Parathyroid adenoma (tissue), 2 donors: ENCODE measurements around the gene MSI2.

Experiments
- H2AFZ ChIP-seq: fragments of 300-600 bp; sonication (generic); one replicate; pipeline ENCODE4 v1.7.0; 2017; ENCODE audit warnings: antibody characterized with exemption, mild to moderate bottlenecking
- H3K27ac ChIP-seq: fragments of 300-600 bp; sonication (generic); one replicate; pipeline ENCODE4 v1.7.0; 2017
- H3K27me3 ChIP-seq: fragments of 300-600 bp; sonication (generic); one replicate; pipeline ENCODE4 v1.7.0; 2017; ENCODE audit warnings: low read length; ENCODE audit not compliant: control insufficient read depth, insufficient read depth
- H3K36me3 ChIP-seq: fragments of 300-600 bp; sonication (generic); one replicate; pipeline ENCODE4 v1.7.0; 2017; ENCODE audit warnings: low read length; ENCODE audit not compliant: control insufficient read depth, insufficient read depth
- H3K4me1 ChIP-seq: fragments of 300-600 bp; sonication (generic); one replicate; pipeline ENCODE4 v1.7.0; 2017; ENCODE audit warnings: control low read depth
- H3K4me2 ChIP-seq: fragments of 300-600 bp; sonication (generic); one replicate; pipeline ENCODE4 v1.7.0; 2017; ENCODE audit warnings: low read length
- H3K4me3 ChIP-seq: fragments of 300-600 bp; sonication (generic); one replicate; pipeline ENCODE4 v1.7.0; 2017; ENCODE audit warnings: low read depth, low read length
- H3K79me2 ChIP-seq: fragments of 300-600 bp; sonication (generic); one replicate; pipeline ENCODE4 v1.7.0; 2017; ENCODE audit warnings: control low read depth
- H3K9ac ChIP-seq: fragments of 300-600 bp; sonication (generic); one replicate; pipeline ENCODE4 v1.7.0; 2017; ENCODE audit warnings: mild to moderate bottlenecking
- H3K9me3 ChIP-seq: fragments of 300-600 bp; sonication (generic); one replicate; pipeline ENCODE4 v1.7.0; 2017; ENCODE audit warnings: low read length; ENCODE audit not compliant: control insufficient read depth
- CTCF ChIP-seq: fragments of 300-600 bp; sonication (generic); IDR thresholded peaks from one replicate; pipeline ENCODE4 v1.7.0; 2017; ENCODE audit warnings: antibody characterized with exemption, mild to moderate bottlenecking
- donor health status: primary hyperparathyroidism.

Gene MSI2

GRCh38 chr17:57649191-57649590 lies 392.9 kb downstream of the MSI2 start:
- no peaks in the 10 kb centered on the region for H3K36me3 ChIP-seq
- no peak overlapping the region for H3K27ac ChIP-seq
- no peak overlapping the region for H2AFZ ChIP-seq

GRCh38 chr17:57649731-57650484 lies 393.6 kb downstream of the MSI2 start:
- Histone ChIP-seq H3K27me3 (no peaks in the 10 kb centered on the region), H3K4me1 (no peaks in the 10 kb centered on the region), H3K9ac (no peak overlapping the region), H3K9me3 (no peaks in the 10 kb centered on the region), H3K27ac (no peak overlapping the region), H3K36me3 (no peaks in the 10 kb centered on the region), H3K4me2 (no peak overlapping the region), H3K79me2 (peaks cover 8% of the 10 kb centered on the region), H2AFZ (no peak overlapping the region), H3K4me3 (no peak overlapping the region)
- TF ChIP-seq CTCF, result no peak

More at GRCh38 chr17:57649191-57649590, 392.9 kb downstream of the MSI2 start:
- H3K27me3 ChIP-seq, result no peaks in the 10 kb centered on the region
- no peaks in the 10 kb centered on the region for H3K9me3 ChIP-seq
- no peak overlapping the region for H3K4me3 ChIP-seq
- no peak overlapping the region for H3K4me2 ChIP-seq
- H3K9ac ChIP-seq, result no peak overlapping the region
- TF ChIP-seq CTCF, result no peak
- H3K4me1 ChIP-seq, result no peaks in the 10 kb centered on the region
- H3K79me2 ChIP-seq, result peaks cover 8% of the 10 kb centered on the region

- no peak overlapping the region for H3K4me3 ChIP-seq
- no peak overlapping the region for H3K4me2 ChIP-seq
- H3K36me3 ChIP-seq, result no peaks in the 10 kb centered on the region
- H3K4me1 ChIP-seq, result no peaks in the 10 kb centered on the region
- no peak overlapping the region for H2AFZ ChIP-seq
- no peak overlapping the region for H3K27ac ChIP-seq
- no peaks in the 10 kb centered on the region for H3K27me3 ChIP-seq
- H3K9ac ChIP-seq, result no peak overlapping the region
- TF ChIP-seq CTCF, result no peak
- H3K9me3 ChIP-seq, result no peaks in the 10 kb centered on the region
- peaks cover 8% of the 10 kb centered on the region for H3K79me2 ChIP-seq
Measured at GRCh38 chr17:57650548-57650947, 394.2 kb downstream of the MSI2 start.

- Histone ChIP-seq H3K4me2 (no peak overlapping the region), H3K4me1 (peaks cover 5% of the 10 kb centered on the region), H3K9me3 (no peaks in the 10 kb centered on the region), H3K27me3 (no peaks in the 10 kb centered on the region), H2AFZ (no peak overlapping the region), H3K36me3 (no peaks in the 10 kb centered on the region), H3K9ac (no peak overlapping the region), H3K27ac (no peak overlapping the region), H3K79me2 (peaks cover 8% of the 10 kb centered on the region), H3K4me3 (no peak overlapping the region)
- TF ChIP-seq CTCF, result no peak
Measured at GRCh38 chr17:57651451-57651850, 395.1 kb downstream of the MSI2 start.

GRCh38 chr17:57651996-57652395 lies 395.7 kb downstream of the MSI2 start:
- no peak overlapping the region for H3K4me3 ChIP-seq
- no peak for TF ChIP-seq CTCF

More at GRCh38 chr17:57651996-57652395, 395.7 kb downstream of the MSI2 start:
- no peak overlapping the region for H2AFZ ChIP-seq
- H3K9me3 ChIP-seq, result no peaks in the 10 kb centered on the region
- H3K4me2 ChIP-seq, result no peak overlapping the region
- no peak overlapping the region for H3K9ac ChIP-seq
- no peaks in the 10 kb centered on the region for H3K36me3 ChIP-seq
- peaks cover 8% of the 10 kb centered on the region for H3K79me2 ChIP-seq
- H3K27me3 ChIP-seq, result no peaks in the 10 kb centered on the region
- peaks cover 10% of the 10 kb centered on the region for H3K4me1 ChIP-seq
- H3K27ac ChIP-seq, result no peak overlapping the region
